ENCODE measurements around the gene SV2B.

Gene SV2B

GRCh38 chr15:91263632-91264531 lies 163.8 kb downstream of the SV2B start:
- DNase-seq, result no peak
- H3K27ac Mint-ChIP-seq, result no peak overlapping the region

GRCh38 chr15:91264651-91265351 lies 164.7 kb downstream of the SV2B start:
- Mint-ChIP-seq H3K4me1 (no peaks in the 10 kb centered on the region), H3K27me3 (peaks cover 6% of the 10 kb centered on the region), H3K4me3 (no peak overlapping the region), H3K27ac (no peak overlapping the region), H3K36me3 (ENCODE audit: low read depth) (no peaks in the 10 kb centered on the region), H3K9me3 (no peaks in the 10 kb centered on the region)
- ATAC-seq (no peak), DNase-seq (no peak)

More at GRCh38 chr15:91263632-91264531, 163.8 kb downstream of the SV2B start:
- Mint-ChIP-seq H3K36me3 (ENCODE audit: low read depth) (no peaks in the 10 kb centered on the region), H3K27me3 (peaks cover 7% of the 10 kb centered on the region), H3K9me3 (no peaks in the 10 kb centered on the region), H3K4me3 (no peak overlapping the region), H3K4me1 (no peaks in the 10 kb centered on the region)
- ATAC-seq, result no peak

GRCh38 chr15:91265416-91265940 lies 165.4 kb downstream of the SV2B start:
- DNase-seq (no peak), ATAC-seq (no peak)
- Mint-ChIP-seq H3K4me3 (no peak overlapping the region), H3K27me3 (peaks cover 4% of the 10 kb centered on the region), H3K9me3 (no peaks in the 10 kb centered on the region), H3K36me3 (ENCODE audit: low read depth) (no peaks in the 10 kb centered on the region), H3K4me1 (no peaks in the 10 kb centered on the region), H3K27ac (no peak overlapping the region)

- peaks cover 2% of the 10 kb centered on the region for H3K4me1 Mint-ChIP-seq
- peak; percentile 20 for DNase-seq
- no peak for ATAC-seq
Observed at GRCh38 chr15:91268510-91268909, 168.5 kb downstream of the SV2B start.

GRCh38 chr15:91270747-91271146 lies 170.7 kb downstream of the SV2B start:
- ATAC-seq, result no peak
- Mint-ChIP-seq H3K27me3 (peaks cover 8% of the 10 kb centered on the region), H3K27ac (no peak overlapping the region), H3K4me3 (no peak overlapping the region), H3K36me3 (ENCODE audit: low read depth) (no peaks in the 10 kb centered on the region), H3K9me3 (no peaks in the 10 kb centered on the region), H3K4me1 (peaks cover 2% of the 10 kb centered on the region)
- DNase-seq, result no peak

More at GRCh38 chr15:91268510-91268909, 168.5 kb downstream of the SV2B start:
- Mint-ChIP-seq H3K27me3 (peaks cover 8% of the 10 kb centered on the region), H3K27ac (no peak overlapping the region), H3K36me3 (ENCODE audit: low read depth) (no peaks in the 10 kb centered on the region), H3K4me3 (no peak overlapping the region), H3K9me3 (no peaks in the 10 kb centered on the region)

- ATAC-seq (no peak), DNase-seq (peak; percentile 59)
- H3K27ac Mint-ChIP-seq, result no peak overlapping the region
- peaks cover 2% of the 10 kb centered on the region for H3K4me1 Mint-ChIP-seq
- no peak overlapping the region for H3K4me3 Mint-ChIP-seq
- no peaks in the 10 kb centered on the region for H3K36me3 Mint-ChIP-seq (ENCODE audit: low read depth)
- H3K27me3 Mint-ChIP-seq, result peaks cover 10% of the 10 kb centered on the region
- H3K9me3 Mint-ChIP-seq, result peaks cover 7% of the 10 kb centered on the region
Observed at GRCh38 chr15:91271565-91272153, 171.6 kb downstream of the SV2B start.

GRCh38 chr15:91275844-91276243 lies 175.8 kb downstream of the SV2B start:
- peaks cover 16% of the 10 kb centered on the region for H3K27me3 Mint-ChIP-seq
- DNase-seq, result no peak
- no peaks in the 10 kb centered on the region for H3K36me3 Mint-ChIP-seq (ENCODE audit: low read depth)
- no peak for ATAC-seq
- no peak overlapping the region for H3K4me3 Mint-ChIP-seq
- H3K27ac Mint-ChIP-seq, result no peak overlapping the region
- peaks cover 7% of the 10 kb centered on the region for H3K9me3 Mint-ChIP-seq
- peaks cover 2% of the 10 kb centered on the region for H3K4me1 Mint-ChIP-seq

GRCh38 chr15:91278951-91279350 lies 178.9 kb downstream of the SV2B start:
- H3K9me3 Mint-ChIP-seq, result peaks cover 7% of the 10 kb centered on the region

GRCh38 chr15:91279486-91279885 lies 179.4 kb downstream of the SV2B start:
- H3K4me3 Mint-ChIP-seq, result no peak overlapping the region
- H3K36me3 Mint-ChIP-seq (ENCODE audit: low read depth), result no peaks in the 10 kb centered on the region
- H3K4me1 Mint-ChIP-seq, result no peaks in the 10 kb centered on the region
- no peak overlapping the region for H3K27ac Mint-ChIP-seq
- ATAC-seq, result no peak
- peaks cover 7% of the 10 kb centered on the region for H3K9me3 Mint-ChIP-seq
- no peak for DNase-seq
- H3K27me3 Mint-ChIP-seq, result peaks cover 17% of the 10 kb centered on the region

More at GRCh38 chr15:91278951-91279350, 178.9 kb downstream of the SV2B start:
- Mint-ChIP-seq H3K27ac (no peak overlapping the region), H3K36me3 (ENCODE audit: low read depth) (no peaks in the 10 kb centered on the region), H3K4me1 (no peaks in the 10 kb centered on the region), H3K27me3 (peaks cover 17% of the 10 kb centered on the region), H3K4me3 (no peak overlapping the region)
- no peak for ATAC-seq
- no peak for DNase-seq

GRCh38 chr15:91281947-91282346 lies 181.9 kb downstream of the SV2B start:
- DNase-seq (no peak), ATAC-seq (no peak)
- no peak overlapping the region for H3K27ac Mint-ChIP-seq
- no peaks in the 10 kb centered on the region for H3K36me3 Mint-ChIP-seq (ENCODE audit: low read depth)
- peaks cover 13% of the 10 kb centered on the region for H3K27me3 Mint-ChIP-seq
- H3K4me3 Mint-ChIP-seq, result no peak overlapping the region
- H3K9me3 Mint-ChIP-seq, result no peaks in the 10 kb centered on the region
- no peaks in the 10 kb centered on the region for H3K4me1 Mint-ChIP-seq

GRCh38 chr15:91282486-91282885 lies 182.4 kb downstream of the SV2B start:
- Mint-ChIP-seq H3K27me3 (peaks cover 13% of the 10 kb centered on the region), H3K36me3 (ENCODE audit: low read depth) (no peaks in the 10 kb centered on the region), H3K4me3 (no peak overlapping the region), H3K9me3 (no peaks in the 10 kb centered on the region), H3K4me1 (no peaks in the 10 kb centered on the region), H3K27ac (no peak overlapping the region)
- no peak for DNase-seq
- no peak for ATAC-seq

- ATAC-seq (no peak), DNase-seq (no peak)
- H3K4me3 Mint-ChIP-seq, result no peak overlapping the region
- H3K27ac Mint-ChIP-seq, result no peak overlapping the region
- H3K36me3 Mint-ChIP-seq (ENCODE audit: low read depth), result no peaks in the 10 kb centered on the region
- H3K9me3 Mint-ChIP-seq, result no peaks in the 10 kb centered on the region
- no peaks in the 10 kb centered on the region for H3K4me1 Mint-ChIP-seq
- peaks cover 11% of the 10 kb centered on the region for H3K27me3 Mint-ChIP-seq
Observed at GRCh38 chr15:91283155-91283554, 183.1 kb downstream of the SV2B start.

GRCh38 chr15:91284758-91285466 lies 184.9 kb downstream of the SV2B start:
- DNase-seq (no peak), ATAC-seq (no peak)
- no peaks in the 10 kb centered on the region for H3K9me3 Mint-ChIP-seq
- no peak overlapping the region for H3K27ac Mint-ChIP-seq
- no peaks in the 10 kb centered on the region for H3K36me3 Mint-ChIP-seq (ENCODE audit: low read depth)
- no peak overlapping the region for H3K4me3 Mint-ChIP-seq
- peaks cover 11% of the 10 kb centered on the region for H3K27me3 Mint-ChIP-seq
- H3K4me1 Mint-ChIP-seq, result no peaks in the 10 kb centered on the region

GRCh38 chr15:91289324-91289723 lies 189.3 kb downstream of the SV2B start:
- Mint-ChIP-seq H3K4me1 (no peaks in the 10 kb centered on the region), H3K27me3 (peaks cover 4% of the 10 kb centered on the region), H3K27ac (no peak overlapping the region), H3K4me3 (no peak overlapping the region), H3K36me3 (ENCODE audit: low read depth) (no peaks in the 10 kb centered on the region), H3K9me3 (no peaks in the 10 kb centered on the region)
- peak; percentile 40 for ATAC-seq
- DNase-seq, result no peak
